Ishikawa (cell line): Measurements from ENCODE around the gene EVI5.

Experiments used
- CEBPB ChIP-seq: IDR thresholded peaks from 2 replicates; pipeline ENCODE4 v1.6.1; 2012
- CREB1 ChIP-seq: IDR thresholded peaks from 2 replicates; pipeline ENCODE4 v1.6.1; 2012; ENCODE audit warnings: low read depth
- EP300 ChIP-seq: IDR thresholded peaks from 2 replicates; pipeline ENCODE4 v1.6.1; 2012; ENCODE audit warnings: borderline replicate concordance
- FOXM1 ChIP-seq: IDR thresholded peaks from 2 replicates; pipeline ENCODE4 v1.6.1; 2012; ENCODE audit warnings: low read depth, borderline replicate concordance
- MAX ChIP-seq: IDR thresholded peaks from 2 replicates; pipeline ENCODE4 v1.6.1; 2012
- RAD21 ChIP-seq: IDR thresholded peaks from 2 replicates; pipeline ENCODE4 v1.6.1; 2012; ENCODE audit warnings: low read depth
- REST ChIP-seq: IDR thresholded peaks from 2 replicates; pipeline ENCODE4 v1.6.1; 2012; ENCODE audit warnings: low read depth, mild to moderate bottlenecking
- TAF1 ChIP-seq: IDR thresholded peaks from 2 replicates; pipeline ENCODE4 v1.6.1; 2012; ENCODE audit warnings: low read depth, mild to moderate bottlenecking
- TCF12 ChIP-seq: IDR thresholded peaks from 2 replicates; pipeline ENCODE4 v1.6.1; 2012; ENCODE audit warnings: low read depth
- TEAD4 ChIP-seq: IDR thresholded peaks from 2 replicates; pipeline ENCODE4 v1.6.1; 2012
- YY1 ChIP-seq: IDR thresholded peaks from 2 replicates; pipeline ENCODE4 v1.6.1; 2012; ENCODE audit warnings: low read depth

- TF ChIP-seq EP300: no peak
- TF ChIP-seq TAF1: no peak
- no peak for TF ChIP-seq YY1
- TF ChIP-seq TEAD4: no peak
- TF ChIP-seq CEBPB: no peak
- no peak for TF ChIP-seq RAD21
- no peak for TF ChIP-seq TCF12
- TF ChIP-seq REST: no peak
- TF ChIP-seq FOXM1: no peak
- TF ChIP-seq MAX: no peak
- no peak for TF ChIP-seq CREB1
Measured at GRCh38 chr1:92554216-92554615, 230.7 kb downstream of the EVI5 start.
